ENCODE measurements around the gene MVB12B. TPM values are rescaled to one million over a fixed set of nuclear protein-coding genes. Genes with fewer than 3 reads are reported as not detected.

The MVB12B gene
- total RNA-seq, 4 donors from 2014 or later, result 27.2 to 36.9 (median 33.2) TPM

GRCh38 chr9:126348911-126349550 lies 22.4 kb downstream of the MVB12B start:
- peak overlapping the region in 3 of 4 donors; percentile 48 to 81 (median 73) for H3K27ac ChIP-seq
- H3K4me3 ChIP-seq, result no peak overlapping the region
- no peaks in the 10 kb centered on the region for H3K27me3 ChIP-seq
- no peak for TF ChIP-seq CTCF (IDR thresholded peaks at IDR 0.05)
- TF ChIP-seq POLR2A (IDR thresholded peaks at IDR 0.05), result no peak
- no peak for TF ChIP-seq EP300 (IDR thresholded peaks at IDR 0.05)
- no peak for DNase-seq (ENCODE audit: low spot score in 2 of 2)
- H3K9me3 ChIP-seq, result peaks cover 0 to 9% (median 0%) of the 10 kb centered on the region in 4 donors
- peaks cover 0 to 51% (median 18%) of the 10 kb centered on the region in 4 donors for H3K4me1 ChIP-seq
- H3K36me3 ChIP-seq, result peaks cover 0 to 23% (median 0%) of the 10 kb centered on the region in 3 donors
- WGBS, 2 donors, result 56 to 65% methylated on average over 7 of the region's 7 CpGs

- DNase-seq (ENCODE audit: low spot score in 2 of 2), result no peak
- H3K4me1 ChIP-seq, result peaks cover 0 to 31% (median 0%) of the 10 kb centered on the region in 4 donors
- H3K36me3 ChIP-seq, result peaks cover 0 to 17% (median 0%) of the 10 kb centered on the region in 3 donors
- no peaks in the 10 kb centered on the region for H3K27me3 ChIP-seq
- WGBS, 2 donors, result 77 to 80% methylated on average over 12 of the region's 12 CpGs
- H3K4me3 ChIP-seq, result no peak overlapping the region
- TF ChIP-seq EP300 (IDR thresholded peaks at IDR 0.05) (no peak), POLR2A (IDR thresholded peaks at IDR 0.05) (no peak), CTCF (IDR thresholded peaks at IDR 0.05) (no peak)
- peaks cover 0 to 16% (median 2%) of the 10 kb centered on the region in 4 donors for H3K9me3 ChIP-seq
- peak overlapping the region in 1 of 4 donors; percentile 3 for H3K27ac ChIP-seq
Measured at GRCh38 chr9:126354887-126355770, 28.5 kb downstream of the MVB12B start.

GRCh38 chr9:126357074-126357473 lies 30.4 kb downstream of the MVB12B start:
- no peaks in the 10 kb centered on the region for H3K27me3 ChIP-seq
- DNase-seq (ENCODE audit: low spot score in 2 of 2), result no peak
- peaks cover 0 to 31% (median 0%) of the 10 kb centered on the region in 4 donors for H3K4me1 ChIP-seq
- H3K27ac ChIP-seq, result no peak overlapping the region
- no peak overlapping the region for H3K4me3 ChIP-seq
- peaks cover 0 to 6% (median 0%) of the 10 kb centered on the region in 3 donors for H3K36me3 ChIP-seq
- no peak for TF ChIP-seq EP300 (IDR thresholded peaks at IDR 0.05)
- no peak for TF ChIP-seq POLR2A (IDR thresholded peaks at IDR 0.05)
- no peak for TF ChIP-seq CTCF (IDR thresholded peaks at IDR 0.05)
- 92 to 93% methylated on average over 1 of the region's 1 CpG for WGBS, 2 donors
- peaks cover 0 to 27% (median 8%) of the 10 kb centered on the region in 4 donors for H3K9me3 ChIP-seq

GRCh38 chr9:126360073-126360472 lies 33.4 kb downstream of the MVB12B start:
- H3K27me3 ChIP-seq, result no peaks in the 10 kb centered on the region
- H3K27ac ChIP-seq, result no peak overlapping the region
- no peak overlapping the region for H3K4me3 ChIP-seq
- no peak for DNase-seq (ENCODE audit: low spot score in 2 of 2)
- H3K36me3 ChIP-seq, result peaks cover 0 to 6% (median 0%) of the 10 kb centered on the region in 3 donors
- H3K9me3 ChIP-seq, result peaks cover 0 to 38% (median 12%) of the 10 kb centered on the region in 4 donors
- H3K4me1 ChIP-seq, result peaks cover 0 to 18% (median 0%) of the 10 kb centered on the region in 4 donors
- WGBS, 2 donors, result 96 to 100% methylated on average over 1 of the region's 1 CpG
- TF ChIP-seq CTCF (IDR thresholded peaks at IDR 0.05) (no peak), POLR2A (IDR thresholded peaks at IDR 0.05) (no peak)

Measured in tibial nerve (tissue), 4 donors.